Calu3 (cell line): ENCODE data around the gene CRY1. TPM values are rescaled to one million over a fixed set of nuclear protein-coding genes. Genes with fewer than 3 reads are reported as not detected.

ENCODE experiments used
- BruUV-seq: library from RNA; stranded (reverse); fragments of 400-500 nt; replicated peaks from 2 replicates; lab custom pipeline; 2021; lab: Mats Ljungman, UMichigan
- CTCF ChIA-PET: fragments of 300-600 bp; sonication (Branson Sonifier 250); formaldehyde crosslinking; loops from one replicate; lab custom pipeline; 2022; ENCODE audit warnings: antibody characterized with exemption; lab: Charles Lee
- DNase-seq: peaks from one replicate; pipeline ENCODE4 v3.0.0; 2022
- H3K27ac Mint-ChIP-seq: one replicate; pipeline ENCODE4 v1.8.0; 2022; ENCODE audit warnings: mixed read lengths; ENCODE audit not compliant: unreplicated experiment
- H3K27me3 Mint-ChIP-seq: one replicate; pipeline ENCODE4 v1.8.0; 2022; ENCODE audit warnings: mixed read lengths; ENCODE audit not compliant: unreplicated experiment
- H3K36me3 Mint-ChIP-seq: one replicate; pipeline ENCODE4 v1.8.0; 2022; ENCODE audit warnings: mild to moderate bottlenecking, moderate library complexity, mixed read lengths; ENCODE audit not compliant: insufficient read depth, unreplicated experiment
- H3K4me1 Mint-ChIP-seq: one replicate; pipeline ENCODE4 v1.8.0; 2022; ENCODE audit warnings: mild to moderate bottlenecking, low read depth, mixed read lengths; ENCODE audit not compliant: unreplicated experiment
- H3K4me3 Mint-ChIP-seq: one replicate; pipeline ENCODE4 v1.8.0; 2022; ENCODE audit warnings: mild to moderate bottlenecking, low read depth, moderate library complexity, mixed read lengths; ENCODE audit not compliant: unreplicated experiment
- H3K9me3 Mint-ChIP-seq: one replicate; pipeline ENCODE4 v1.8.0; 2022; ENCODE audit warnings: low read depth, mixed read lengths; ENCODE audit not compliant: unreplicated experiment
- intact Hi-C: fragments of 100-400 bp; cut with micrococcal nuclease; formaldehyde crosslinking; loops from one replicate; pipeline ENCODE4 v1.10.0; 2022; ENCODE audit not compliant: unreplicated experiment
- total RNA-seq: library from RNA; stranded (reverse); gene quantifications from 2 replicates; pipeline ENCODE4 v1.2.3, GENCODE V29; 2022
- TF ChIP-seq, protein P1 (sequence below): fragments of 200-600 bp; IDR thresholded peaks from one replicate; pipeline ENCODE4 v1.8.0; 2022; ENCODE audit warnings: antibody characterized with exemption; ENCODE audit not compliant: unreplicated experiment

The CRY1 gene
- total RNA-seq, 1 experiment from 2014 or later = 19.7 TPM

DNA sequence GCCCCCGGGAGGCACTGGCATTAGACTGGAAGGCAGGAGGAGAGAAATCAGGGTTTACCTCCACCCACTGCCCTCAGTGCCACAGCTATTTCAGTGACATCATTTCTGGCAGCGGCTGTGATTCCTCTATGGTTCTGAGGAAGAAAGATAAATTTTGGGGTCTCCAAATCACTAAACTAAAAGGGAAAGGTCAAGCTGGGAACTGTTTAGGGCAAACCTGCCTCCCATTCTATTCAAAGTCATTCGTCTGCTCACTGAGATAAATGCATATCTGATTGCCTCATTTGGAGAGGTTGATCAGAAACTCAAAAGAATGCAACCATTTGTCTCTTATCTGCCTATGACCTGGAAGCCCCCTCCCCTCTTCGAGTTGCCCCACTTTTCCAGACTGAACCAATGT lies 14.0 kb upstream of the CRY1 start:
- Mint-ChIP-seq H3K4me1 (no peaks in the 10 kb centered on the region), H3K4me3 (no peak overlapping the region), H3K9me3 (no peaks in the 10 kb centered on the region), H3K36me3 (no peaks in the 10 kb centered on the region), H3K27me3 (peaks cover 57% of the 10 kb centered on the region), H3K27ac (no peak overlapping the region)
- intact Hi-C loops = no loop called here
- CTCF ChIA-PET = no interaction called here
- TF ChIP-seq, protein P1, sequence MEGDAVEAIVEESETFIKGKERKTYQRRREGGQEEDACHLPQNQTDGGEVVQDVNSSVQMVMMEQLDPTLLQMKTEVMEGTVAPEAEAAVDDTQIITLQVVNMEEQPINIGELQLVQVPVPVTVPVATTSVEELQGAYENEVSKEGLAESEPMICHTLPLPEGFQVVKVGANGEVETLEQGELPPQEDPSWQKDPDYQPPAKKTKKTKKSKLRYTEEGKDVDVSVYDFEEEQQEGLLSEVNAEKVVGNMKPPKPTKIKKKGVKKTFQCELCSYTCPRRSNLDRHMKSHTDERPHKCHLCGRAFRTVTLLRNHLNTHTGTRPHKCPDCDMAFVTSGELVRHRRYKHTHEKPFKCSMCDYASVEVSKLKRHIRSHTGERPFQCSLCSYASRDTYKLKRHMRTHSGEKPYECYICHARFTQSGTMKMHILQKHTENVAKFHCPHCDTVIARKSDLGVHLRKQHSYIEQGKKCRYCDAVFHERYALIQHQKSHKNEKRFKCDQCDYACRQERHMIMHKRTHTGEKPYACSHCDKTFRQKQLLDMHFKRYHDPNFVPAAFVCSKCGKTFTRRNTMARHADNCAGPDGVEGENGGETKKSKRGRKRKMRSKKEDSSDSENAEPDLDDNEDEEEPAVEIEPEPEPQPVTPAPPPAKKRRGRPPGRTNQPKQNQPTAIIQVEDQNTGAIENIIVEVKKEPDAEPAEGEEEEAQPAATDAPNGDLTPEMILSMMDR = no peak
- BruUV-seq = no TSS peak
- no peak for DNase-seq

DNA sequence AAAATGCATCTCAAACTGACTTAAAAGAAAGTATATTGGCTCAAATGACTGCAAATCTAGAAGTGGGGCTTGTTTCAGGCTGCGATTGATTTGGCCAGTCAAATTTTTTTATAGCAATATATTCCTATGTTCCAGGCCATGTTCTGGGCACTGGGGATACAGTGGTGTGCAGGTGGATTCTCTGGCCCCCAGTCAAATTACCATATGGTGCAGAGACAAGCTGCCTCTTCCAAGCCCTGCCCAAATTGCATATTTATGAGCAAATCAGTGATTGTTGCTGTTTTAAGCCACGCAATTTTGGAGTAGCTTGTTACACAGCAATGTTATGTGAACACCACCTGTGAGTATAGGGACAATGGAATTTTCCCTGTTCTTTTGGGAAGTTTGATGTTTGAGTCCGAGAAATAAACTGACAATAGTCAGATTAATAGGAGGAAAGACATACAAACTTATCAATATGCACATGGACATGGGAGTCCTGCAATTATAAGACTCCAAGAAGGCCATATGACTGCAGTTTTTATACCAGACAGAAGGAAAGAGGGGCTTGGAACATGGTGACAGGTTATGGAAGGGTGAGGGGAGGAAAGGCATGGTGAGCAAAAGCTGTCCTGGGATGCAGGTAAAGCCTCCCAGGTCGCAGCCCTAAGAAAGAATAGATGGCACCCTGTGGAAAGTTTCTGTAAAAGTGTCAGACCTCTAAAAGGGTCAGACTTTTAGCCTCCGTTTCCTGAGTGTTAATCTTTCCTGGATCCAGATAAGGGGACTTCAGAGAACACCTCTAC lies 13.1 kb upstream of the CRY1 start:
- Mint-ChIP-seq H3K36me3 (no peaks in the 10 kb centered on the region), H3K27me3 (peaks cover 52% of the 10 kb centered on the region), H3K27ac (no peak overlapping the region), H3K4me1 (no peaks in the 10 kb centered on the region), H3K4me3 (no peak overlapping the region), H3K9me3 (no peaks in the 10 kb centered on the region)
- no TSS peak for BruUV-seq
- intact Hi-C loops = no loop called here
- CTCF ChIA-PET = interaction anchor here (1.6 kb wide), 1 partner anchor 9 kb away, joined by 3 read pairs; no protein-coding TSS in a partner anchor
- TF ChIP-seq, protein P1 = no peak
- no peak for DNase-seq

DNA sequence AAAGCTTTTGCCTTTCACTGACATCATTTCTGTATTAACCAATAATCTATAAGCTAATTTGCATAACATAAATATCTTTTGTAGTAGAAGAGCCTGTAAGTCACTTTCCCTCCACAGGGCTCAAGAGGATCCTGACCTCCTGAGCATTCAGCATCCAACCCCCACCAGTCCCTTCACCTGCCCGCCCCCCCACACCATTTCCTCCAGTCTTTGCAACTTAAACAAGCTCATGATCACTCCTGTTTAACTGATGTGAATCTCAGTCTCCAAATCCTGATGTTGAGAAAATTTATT lies 12.0 kb upstream of the CRY1 start:
- CTCF ChIA-PET = interaction anchor here (0.6 to 2.2 kb wide), 7 partner anchors 10 to 433 kb away, joined by 3 to 19 read pairs (median 4); partner anchors contain the start of gene CRY1
- peaks cover 55% of the 10 kb centered on the region for H3K27me3 Mint-ChIP-seq
- no peaks in the 10 kb centered on the region for H3K9me3 Mint-ChIP-seq
- no peak for DNase-seq
- TF ChIP-seq, protein P1 = no peak
- no peak overlapping the region for H3K4me3 Mint-ChIP-seq
- H3K4me1 Mint-ChIP-seq = no peaks in the 10 kb centered on the region
- H3K27ac Mint-ChIP-seq = no peak overlapping the region
- no TSS peak for BruUV-seq
- H3K36me3 Mint-ChIP-seq = no peaks in the 10 kb centered on the region
- intact Hi-C loops = no loop called here

DNA sequence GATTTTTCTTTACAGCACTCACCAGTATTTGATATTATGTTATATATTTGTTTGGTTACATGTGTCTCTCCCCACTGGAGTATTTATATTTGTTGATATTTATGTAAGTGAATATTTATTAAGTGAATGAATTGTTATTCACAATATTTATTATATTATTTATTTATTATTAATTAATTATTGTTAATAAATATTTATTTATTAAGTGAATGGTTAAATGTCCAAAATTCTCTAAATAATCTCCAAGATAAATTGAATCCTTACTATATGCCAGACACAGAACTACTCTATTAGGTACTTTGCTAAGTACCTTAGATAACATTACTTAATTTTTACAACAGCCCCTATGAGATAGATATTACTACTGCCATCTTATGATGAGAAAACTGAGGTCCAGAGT lies 10.2 kb upstream of the CRY1 start:
- Mint-ChIP-seq H3K9me3 (no peaks in the 10 kb centered on the region), H3K4me1 (no peaks in the 10 kb centered on the region), H3K27ac (no peak overlapping the region), H3K4me3 (no peak overlapping the region), H3K27me3 (peaks cover 53% of the 10 kb centered on the region), H3K36me3 (no peaks in the 10 kb centered on the region)
- BruUV-seq = no TSS peak
- no peak for DNase-seq
- intact Hi-C loops = no loop called here
- TF ChIP-seq, protein P1 = no peak
- CTCF ChIA-PET = interaction anchor here (2.2 kb wide), 1 partner anchor 12 kb away, joined by 19 read pairs; no protein-coding TSS in a partner anchor
